Activated naive CD4-positive, alpha-beta T cell treated with anti-CD3 and anti-CD28 coated beads, Interleukin-2, amount 10 ng/mL, durations not matched to agents 7 days and 5 days (primary cell): ENCODE results near the gene ZNF276.

Experiments used
- CTCF ChIA-PET: fragments of 350-600 bp; sonication (Branson Sonifier 250); formaldehyde crosslinking; loops from one replicate; lab custom pipeline; 2021; ENCODE audit warnings: antibody characterized with exemption; lab: Charles Lee
- DNase-seq: peaks from one replicate; pipeline ENCODE4 v3.0.0-alpha.2; 2020
- H3K27ac Mint-ChIP-seq: one replicate; pipeline ENCODE4 v1.8.0; 2021; ENCODE audit warnings: mild to moderate bottlenecking, moderate library complexity, mixed read lengths
- H3K27me3 Mint-ChIP-seq: one replicate; pipeline ENCODE4 v1.8.0; 2021; ENCODE audit warnings: mild to moderate bottlenecking, mixed read lengths
- H3K36me3 Mint-ChIP-seq: one replicate; pipeline ENCODE4 v1.8.0; 2021; ENCODE audit warnings: mixed read lengths
- H3K4me1 Mint-ChIP-seq: one replicate; pipeline ENCODE4 v1.8.0; 2021; ENCODE audit warnings: mixed read lengths
- H3K4me3 Mint-ChIP-seq: one replicate; pipeline ENCODE4 v1.8.0; 2021; ENCODE audit warnings: mild to moderate bottlenecking, moderate library complexity, mixed read lengths
- H3K9me3 Mint-ChIP-seq: one replicate; pipeline ENCODE4 v1.8.0; 2021; ENCODE audit warnings: mixed read lengths

ZNF276 gene

DNA sequence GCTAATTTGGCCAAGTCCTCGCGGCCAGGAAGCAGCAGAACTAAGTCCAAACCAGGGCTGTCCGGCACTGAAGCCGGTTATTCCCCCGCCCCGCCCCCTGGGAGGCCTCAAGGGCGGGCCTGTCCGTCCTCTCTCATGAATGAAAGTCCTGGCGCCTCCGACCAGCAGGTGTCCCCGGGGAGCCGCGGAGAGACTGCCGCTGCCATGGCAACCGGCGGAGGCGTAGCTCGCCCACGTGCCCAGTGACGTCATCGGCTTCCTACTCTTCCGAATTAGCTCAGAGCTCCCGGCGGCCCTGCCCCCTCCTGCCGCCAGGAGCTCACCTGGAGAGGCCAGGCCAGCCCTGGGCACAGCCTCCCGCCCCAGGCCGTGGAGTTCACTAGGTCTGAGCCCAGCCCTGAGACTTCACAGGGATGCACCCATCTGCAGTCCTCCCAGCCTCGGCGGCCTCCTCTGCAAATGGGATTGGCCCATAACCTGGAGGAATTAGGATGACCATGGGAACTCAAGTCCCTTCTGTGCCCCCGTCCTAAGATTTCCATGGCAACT is 21.2 kb upstream of the ZNF276 start:
- CTCF ChIA-PET, result interaction anchor here (0.6 to 6.9 kb wide), 30 partner anchors 9 to 382 kb away, joined by 3 to 57 read pairs (median 4); partner anchors contain the start of genes CDK10, CHMP1A, FANCA and SPATA33
- peak overlapping the region; percentile 76 for H3K27ac Mint-ChIP-seq
- H3K36me3 Mint-ChIP-seq, result peaks cover 2% of the 10 kb centered on the region
- no peaks in the 10 kb centered on the region for H3K9me3 Mint-ChIP-seq
- peak overlapping the region; percentile 77 for H3K4me3 Mint-ChIP-seq
- H3K4me1 Mint-ChIP-seq, result peaks cover 34% of the 10 kb centered on the region
- DNase-seq, result peak; percentile 97
- peaks cover 6% of the 10 kb centered on the region for H3K27me3 Mint-ChIP-seq

DNA sequence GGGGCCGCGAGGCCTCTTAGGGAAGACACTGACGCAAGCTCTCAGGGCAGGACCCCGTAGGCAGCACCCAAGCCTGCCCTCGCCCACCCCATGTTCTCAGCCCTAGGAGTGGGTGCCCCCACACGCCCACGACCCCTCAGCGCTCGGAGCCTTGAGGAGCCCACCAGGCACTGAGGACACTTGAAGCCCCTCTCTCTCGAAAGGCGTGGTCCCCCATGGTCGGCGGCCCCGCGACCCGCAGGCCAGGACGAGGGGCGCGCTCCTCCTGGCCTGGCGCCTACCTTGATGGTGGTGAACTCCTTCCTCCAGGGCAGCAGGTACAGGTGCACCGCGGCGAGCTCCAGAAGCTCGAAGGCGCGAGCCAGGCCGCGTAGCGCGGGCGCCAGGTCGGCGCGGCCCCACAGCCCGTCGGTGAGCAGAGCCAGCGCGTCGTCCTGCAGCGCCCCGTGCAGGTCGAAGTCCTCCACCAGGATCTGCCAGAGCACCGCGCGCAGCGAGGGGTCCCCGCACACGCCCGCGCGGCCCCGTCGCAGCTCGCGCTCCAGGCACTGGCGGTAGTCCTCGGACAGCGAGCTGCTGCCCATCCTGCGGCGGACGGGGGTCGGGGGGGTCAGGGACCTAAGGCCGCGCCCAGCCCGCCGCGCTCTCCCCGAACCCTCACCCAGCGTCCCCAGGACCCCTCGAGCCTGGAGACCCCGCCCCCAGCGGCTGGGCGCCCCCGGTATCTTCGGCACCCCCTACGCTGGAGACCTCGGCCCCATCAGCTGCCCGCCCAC is 20.5 kb upstream of the ZNF276 start:
- H3K36me3 Mint-ChIP-seq, result peaks cover 2% of the 10 kb centered on the region
- peak overlapping the region; percentile 77 for H3K4me3 Mint-ChIP-seq
- H3K9me3 Mint-ChIP-seq, result no peaks in the 10 kb centered on the region
- CTCF ChIA-PET, result interaction anchor here (0.6 to 6.9 kb wide), 30 partner anchors 8 to 381 kb away, joined by 3 to 57 read pairs (median 4); partner anchors contain the start of genes CDK10, CHMP1A and SPATA33
- H3K4me1 Mint-ChIP-seq, result peaks cover 31% of the 10 kb centered on the region
- H3K27me3 Mint-ChIP-seq, result peaks cover 6% of the 10 kb centered on the region
- peak; percentile 74 for DNase-seq
- H3K27ac Mint-ChIP-seq, result peak overlapping the region; percentile 89

- Mint-ChIP-seq H3K4me3 (peak within 1 kb of the TSS; percentile 77), H3K36me3 (peaks cover 2% of the 10 kb centered on the region), H3K4me1 (peaks cover 29% of the 10 kb centered on the region), H3K27me3 (peaks cover 9% of the 10 kb centered on the region), H3K27ac (peak within 1 kb of the TSS; percentile 89), H3K9me3 (no peaks in the 10 kb centered on the region)
- peak; percentile 98 for DNase-seq
- CTCF ChIA-PET, result interaction anchor here (0.7 to 6.9 kb wide), 9 partner anchors 13 to 159 kb away, joined by 3 to 57 read pairs (median 4); no protein-coding TSS in a partner anchor
These were observed 19.6 kb upstream of the ZNF276 start, which contains the start of gene SPATA2L for GRCh38 chr16:89701425-89702406. TSS of gene SPATA2L (minus strand) at chr16:89701705. CDS start at chr16:89701232, 473 bp downstream.

DNA sequence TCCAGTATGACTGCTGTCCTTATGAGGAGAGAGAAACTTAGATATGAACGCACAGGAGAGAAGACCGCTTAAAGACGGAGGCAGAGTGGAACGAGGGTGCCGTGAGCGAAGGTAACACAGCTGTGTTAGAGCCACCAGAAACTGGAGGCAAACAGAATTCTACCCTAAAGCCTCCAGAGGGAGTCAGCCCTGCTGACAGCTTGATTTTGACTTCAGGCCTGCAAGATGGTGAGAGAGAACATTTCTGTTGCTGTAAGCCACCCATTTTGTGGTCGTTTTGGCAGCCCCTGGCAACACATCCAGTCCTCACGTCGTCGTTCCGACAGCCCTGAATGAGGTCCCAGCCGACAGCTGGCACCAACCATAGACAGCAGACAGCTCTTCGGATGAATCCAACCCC is 17.1 kb upstream of the ZNF276 start:
- H3K4me1 Mint-ChIP-seq, result peaks cover 26% of the 10 kb centered on the region
- CTCF ChIA-PET, result interaction anchor here (0.7 to 6.9 kb wide), 4 partner anchors 20 to 156 kb away, joined by 5 to 57 read pairs (median 12); no protein-coding TSS in a partner anchor
- DNase-seq, result no peak
- H3K4me3 Mint-ChIP-seq, result no peak overlapping the region
- no peak overlapping the region for H3K27ac Mint-ChIP-seq
- H3K36me3 Mint-ChIP-seq, result no peaks in the 10 kb centered on the region
- no peaks in the 10 kb centered on the region for H3K9me3 Mint-ChIP-seq
- H3K27me3 Mint-ChIP-seq, result peaks cover 9% of the 10 kb centered on the region

DNA sequence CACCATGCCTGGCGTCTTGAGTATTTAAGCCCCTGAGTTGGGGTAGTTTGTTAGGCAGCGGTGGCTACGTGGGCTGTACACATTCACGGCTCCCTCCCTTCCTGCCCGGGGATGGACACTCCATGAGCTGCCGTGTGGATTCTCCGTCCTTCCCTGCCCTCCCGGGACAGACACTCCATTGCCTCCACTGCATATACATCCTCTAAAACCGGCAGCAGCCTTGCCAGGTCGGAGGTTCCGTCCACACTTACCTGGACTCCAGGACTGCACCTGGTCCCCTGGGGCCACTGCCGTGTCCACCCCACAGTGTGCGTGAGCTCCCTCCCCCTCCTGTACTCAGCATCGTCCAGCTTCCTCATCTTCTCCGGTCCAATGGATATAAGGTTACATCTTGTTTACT is 16.3 kb upstream of the ZNF276 start:
- H3K27ac Mint-ChIP-seq, result no peak overlapping the region
- peaks cover 21% of the 10 kb centered on the region for H3K4me1 Mint-ChIP-seq
- H3K4me3 Mint-ChIP-seq, result no peak overlapping the region
- no peaks in the 10 kb centered on the region for H3K9me3 Mint-ChIP-seq
- CTCF ChIA-PET, result interaction anchor here (1.3 to 6.9 kb wide), 6 partner anchors 19 to 205 kb away, joined by 5 to 116 read pairs (median 20); no protein-coding TSS in a partner anchor
- H3K27me3 Mint-ChIP-seq, result peaks cover 9% of the 10 kb centered on the region
- H3K36me3 Mint-ChIP-seq, result no peaks in the 10 kb centered on the region
- DNase-seq, result no peak

- H3K9me3 Mint-ChIP-seq, result no peaks in the 10 kb centered on the region
- H3K4me1 Mint-ChIP-seq, result peaks cover 15% of the 10 kb centered on the region
- no peak for DNase-seq
- no peaks in the 10 kb centered on the region for H3K36me3 Mint-ChIP-seq
- H3K4me3 Mint-ChIP-seq, result no peak overlapping the region
- CTCF ChIA-PET, result interaction anchor here (0.6 to 6.0 kb wide), 22 partner anchors 8 to 220 kb away, joined by 3 to 116 read pairs (median 4); partner anchors contain the start of genes FANCA, MC1R and VPS9D1
- H3K27ac Mint-ChIP-seq, result no peak overlapping the region
- peaks cover 9% of the 10 kb centered on the region for H3K27me3 Mint-ChIP-seq
These were observed 14.6 kb upstream of the ZNF276 start for GRCh38 chr16:89706518-89707260.

GRCh38 chr16:89707695-89708094 is 13.6 kb upstream of the ZNF276 start:
- CTCF ChIA-PET, result interaction anchor here (0.7 to 6.0 kb wide), 5 partner anchors 11 to 154 kb away, joined by 3 to 116 read pairs (median 13); partner anchors contain the start of gene VPS9D1
- peaks cover 9% of the 10 kb centered on the region for H3K27me3 Mint-ChIP-seq

GRCh38 chr16:89708481-89708931 is 12.8 kb upstream of the ZNF276 start:
- H3K27ac Mint-ChIP-seq, result no peak overlapping the region
- no peak for DNase-seq
- no peaks in the 10 kb centered on the region for H3K9me3 Mint-ChIP-seq
- no peaks in the 10 kb centered on the region for H3K36me3 Mint-ChIP-seq
- no peak overlapping the region for H3K4me3 Mint-ChIP-seq
- CTCF ChIA-PET, result interaction anchor here (1.1 to 6.0 kb wide), 5 partner anchors 9 to 153 kb away, joined by 3 to 116 read pairs (median 5); partner anchors contain the start of gene VPS9D1
- H3K4me1 Mint-ChIP-seq, result peaks cover 13% of the 10 kb centered on the region
- H3K27me3 Mint-ChIP-seq, result peaks cover 9% of the 10 kb centered on the region

More at GRCh38 chr16:89707695-89708094, 13.6 kb upstream of the ZNF276 start:
- Mint-ChIP-seq H3K9me3 (no peaks in the 10 kb centered on the region), H3K36me3 (no peaks in the 10 kb centered on the region), H3K4me1 (peaks cover 14% of the 10 kb centered on the region), H3K27ac (no peak overlapping the region), H3K4me3 (no peak overlapping the region)
- DNase-seq, result no peak

DNA sequence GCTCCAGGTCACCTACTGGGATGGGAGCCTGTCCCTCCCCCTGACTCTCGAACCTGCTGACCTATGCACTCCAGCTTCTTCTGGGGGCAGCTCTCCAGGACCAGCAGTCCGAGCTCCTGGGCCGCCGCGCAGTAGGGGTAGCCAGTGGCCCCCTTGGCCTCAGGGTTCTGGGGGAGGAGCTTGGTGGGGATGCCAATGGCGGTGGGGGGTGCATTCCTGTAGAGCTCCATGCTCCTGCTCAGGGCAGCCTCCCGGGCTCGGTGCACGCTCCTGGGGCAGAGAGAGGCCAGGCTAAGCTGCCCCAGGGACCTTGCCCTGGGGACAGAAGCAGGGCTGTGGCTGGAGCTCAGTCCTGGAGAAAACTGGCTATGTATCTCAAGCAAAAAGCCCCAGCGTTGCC is 12.2 kb upstream of the ZNF276 start:
- CTCF ChIA-PET, result interaction anchor here (0.6 to 6.0 kb wide), 5 partner anchors 9 to 151 kb away, joined by 3 to 116 read pairs (median 4); partner anchors contain the start of gene VPS9D1
- Mint-ChIP-seq H3K27me3 (peaks cover 6% of the 10 kb centered on the region), H3K4me3 (no peak overlapping the region), H3K36me3 (no peaks in the 10 kb centered on the region), H3K27ac (no peak overlapping the region), H3K9me3 (no peaks in the 10 kb centered on the region), H3K4me1 (peaks cover 13% of the 10 kb centered on the region)
- no peak for DNase-seq

GRCh38 chr16:89709716-89710432 is 11.5 kb upstream of the ZNF276 start:
- DNase-seq, result no peak
- CTCF ChIA-PET, result interaction anchor here (0.6 to 6.0 kb wide), 5 partner anchors 10 to 151 kb away, joined by 3 to 116 read pairs (median 4); no protein-coding TSS in a partner anchor
- Mint-ChIP-seq H3K4me1 (peaks cover 15% of the 10 kb centered on the region), H3K27me3 (peaks cover 4% of the 10 kb centered on the region), H3K27ac (no peak overlapping the region), H3K4me3 (no peak overlapping the region), H3K36me3 (peaks cover under 1% of the 10 kb centered on the region), H3K9me3 (no peaks in the 10 kb centered on the region)

DNA sequence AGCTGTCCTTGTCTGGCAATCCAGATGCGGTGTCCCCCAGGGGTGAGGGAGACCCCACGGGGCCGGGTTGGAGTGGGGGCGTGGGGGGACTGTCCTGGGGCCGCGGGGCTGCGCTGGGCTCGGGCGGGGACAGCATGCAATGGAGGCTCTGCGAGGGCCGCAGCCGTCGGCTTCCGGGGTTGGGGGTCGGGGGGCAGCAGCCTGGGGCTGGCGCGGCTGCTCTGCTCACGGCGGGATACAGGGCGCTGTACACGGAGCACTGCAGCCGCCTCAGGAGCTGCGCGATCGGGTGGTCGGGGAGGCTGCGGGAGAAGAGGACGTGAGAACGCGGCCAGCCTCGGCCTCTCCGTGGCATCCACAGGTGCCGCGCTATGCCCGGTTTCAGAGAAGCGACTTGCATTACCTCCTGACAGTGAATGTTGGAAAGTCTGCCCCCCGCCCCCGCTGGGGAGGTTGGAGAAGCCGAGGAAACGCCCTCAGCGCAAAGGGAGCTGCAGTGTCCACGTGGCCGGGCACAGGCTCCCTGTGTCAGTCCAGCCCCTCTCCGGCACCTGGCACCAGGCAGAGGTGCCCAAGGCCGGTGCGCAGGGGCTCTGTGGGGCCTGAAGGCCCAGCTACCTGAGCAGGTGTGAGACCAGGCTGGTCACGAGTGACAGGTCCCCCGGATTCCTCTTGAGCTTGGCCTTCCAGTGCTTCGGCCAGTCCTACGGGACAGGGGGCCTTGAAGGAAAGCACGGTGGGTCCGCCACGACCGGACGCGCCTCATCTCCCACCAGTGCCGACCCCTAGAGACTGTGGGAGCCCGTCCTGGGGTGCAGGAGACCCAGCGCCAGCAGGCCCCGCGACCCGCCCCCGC is 10.4 kb upstream of the ZNF276 start:
- Mint-ChIP-seq H3K27ac (no peak overlapping the region), H3K4me3 (no peak overlapping the region), H3K9me3 (no peaks in the 10 kb centered on the region), H3K36me3 (peaks cover 1% of the 10 kb centered on the region), H3K4me1 (peaks cover 12% of the 10 kb centered on the region), H3K27me3 (peaks cover 2% of the 10 kb centered on the region)
- no peak for DNase-seq
- CTCF ChIA-PET, result interaction anchor here (1.2 to 6.0 kb wide), 2 partner anchors 80 to 149 kb away, joined by 3 to 116 read pairs; no protein-coding TSS in a partner anchor
